ENCODE measurements around the gene FNDC3B.
"Not testable (repeated sequence)": the region's sequence is repeated elsewhere in the genome, so short reads cannot be mapped to it uniquely, and the experiment has no call there.

The FNDC3B gene

GRCh38 chr3:172249039-172249438 is 209.7 kb downstream of the FNDC3B start:
- DNase-seq, result no peak

GRCh38 chr3:172251211-172251610 is 211.8 kb downstream of the FNDC3B start:
- DNase-seq, result no peak

- DNase-seq, result no peak
These were observed 213.8 kb downstream of the FNDC3B start for GRCh38 chr3:172253200-172253599.

GRCh38 chr3:172254542-172254941 is 215.2 kb downstream of the FNDC3B start:
- no peak for DNase-seq

- not testable (repeated sequence) for DNase-seq
These were observed 215.9 kb downstream of the FNDC3B start for GRCh38 chr3:172255321-172255720.

GRCh38 chr3:172256101-172256734 is 216.8 kb downstream of the FNDC3B start:
- DNase-seq, result no peak

GRCh38 chr3:172257648-172258400 is 218.4 kb downstream of the FNDC3B start:
- DNase-seq, result no peak

- no peak for DNase-seq
These were observed 219.2 kb downstream of the FNDC3B start for GRCh38 chr3:172258624-172259023.

- no peak for DNase-seq
These were observed 219.7 kb downstream of the FNDC3B start for GRCh38 chr3:172259111-172259541.

- DNase-seq, result no peak
These were observed 220.4 kb downstream of the FNDC3B start for GRCh38 chr3:172259726-172260248.

- no peak for DNase-seq
These were observed 221.0 kb downstream of the FNDC3B start for GRCh38 chr3:172260381-172260780.

GRCh38 chr3:172261054-172261453 is 221.7 kb downstream of the FNDC3B start:
- no peak for DNase-seq

GRCh38 chr3:172262991-172263608 is 223.7 kb downstream of the FNDC3B start:
- DNase-seq, result no peak

GRCh38 chr3:172263781-172264486 is 224.6 kb downstream of the FNDC3B start:
- DNase-seq, result no peak

GRCh38 chr3:172266103-172266502 is 226.7 kb downstream of the FNDC3B start:
- no peak for DNase-seq

- no peak for DNase-seq
These were observed 229.0 kb downstream of the FNDC3B start for GRCh38 chr3:172268425-172268824.

- no peak for DNase-seq
These were observed 229.5 kb downstream of the FNDC3B start for GRCh38 chr3:172268868-172269267.

- DNase-seq, result no peak
These were observed 231.3 kb downstream of the FNDC3B start for GRCh38 chr3:172270557-172271166.

- no peak for DNase-seq
These were observed 232.1 kb downstream of the FNDC3B start for GRCh38 chr3:172271386-172271976.

- DNase-seq, result no peak
These were observed 233.3 kb downstream of the FNDC3B start for GRCh38 chr3:172272698-172273097.

GRCh38 chr3:172273378-172273777 is 234.0 kb downstream of the FNDC3B start:
- no peak for DNase-seq

- DNase-seq, result no peak
These were observed 235.5 kb downstream of the FNDC3B start for GRCh38 chr3:172274906-172275305.

All from NCI-H748 treated with DMSO at 0.1 percent for 48 hours (cell line).